BLaER1 treated with 17β-estradiol and CSF1 and Interleukin-3, amounts not matched to agents 10 nM and 100 nM (cell line): ENCODE measurements around the gene ANKRD65.
"Not testable (repeated sequence)": the region's sequence is repeated elsewhere in the genome, so short reads cannot be mapped to it uniquely, and the experiment has no call there.

Source experiments
- H3K27ac ChIP-seq, 11 experiments: shearing (Covaris generic); formaldehyde crosslinking; 2 replicates each; pipeline ENCODE4 v1.8.1; 2022
- H3K27me3 ChIP-seq, 11 experiments: shearing (Covaris generic); formaldehyde crosslinking; 2 replicates each; pipeline ENCODE4 v1.8.1; 2022
- H3K36me3 ChIP-seq, 11 experiments: shearing (Covaris generic); formaldehyde crosslinking; 2 replicates each; pipeline ENCODE4 v1.8.1; 2022
- H3K4me1 ChIP-seq, 10 experiments: shearing (Covaris generic); formaldehyde crosslinking; 2 replicates each; pipeline ENCODE4 v1.8.1; 2022
- H3K4me2 ChIP-seq, 11 experiments: shearing (Covaris generic); formaldehyde crosslinking; 2 replicates each; pipeline ENCODE4 v1.8.1; 2022
- H3K4me3 ChIP-seq, 10 experiments: shearing (Covaris generic); formaldehyde crosslinking; 2 replicates each; pipeline ENCODE4 v1.8.1; 2022
- H3K9ac ChIP-seq, 11 experiments: shearing (Covaris generic); formaldehyde crosslinking; 2 replicates each; pipeline ENCODE4 v1.8.1; 2022
- H3K9me3 ChIP-seq, 11 experiments: shearing (Covaris generic); formaldehyde crosslinking; replicated peaks in 1 of 11; 2 replicates each; pipeline ENCODE4 v1.8.1; 2022
- H4K20me1 ChIP-seq, 11 experiments: shearing (Covaris generic); formaldehyde crosslinking; 2 replicates each; pipeline ENCODE4 v1.8.1; 2022
- Cebpa-rat ChIP-seq, 11 experiments: shearing (Covaris generic); IDR thresholded peaks; 2 replicates each; pipeline ENCODE4 v1.8.1; 2022

ANKRD65 gene

DNA sequence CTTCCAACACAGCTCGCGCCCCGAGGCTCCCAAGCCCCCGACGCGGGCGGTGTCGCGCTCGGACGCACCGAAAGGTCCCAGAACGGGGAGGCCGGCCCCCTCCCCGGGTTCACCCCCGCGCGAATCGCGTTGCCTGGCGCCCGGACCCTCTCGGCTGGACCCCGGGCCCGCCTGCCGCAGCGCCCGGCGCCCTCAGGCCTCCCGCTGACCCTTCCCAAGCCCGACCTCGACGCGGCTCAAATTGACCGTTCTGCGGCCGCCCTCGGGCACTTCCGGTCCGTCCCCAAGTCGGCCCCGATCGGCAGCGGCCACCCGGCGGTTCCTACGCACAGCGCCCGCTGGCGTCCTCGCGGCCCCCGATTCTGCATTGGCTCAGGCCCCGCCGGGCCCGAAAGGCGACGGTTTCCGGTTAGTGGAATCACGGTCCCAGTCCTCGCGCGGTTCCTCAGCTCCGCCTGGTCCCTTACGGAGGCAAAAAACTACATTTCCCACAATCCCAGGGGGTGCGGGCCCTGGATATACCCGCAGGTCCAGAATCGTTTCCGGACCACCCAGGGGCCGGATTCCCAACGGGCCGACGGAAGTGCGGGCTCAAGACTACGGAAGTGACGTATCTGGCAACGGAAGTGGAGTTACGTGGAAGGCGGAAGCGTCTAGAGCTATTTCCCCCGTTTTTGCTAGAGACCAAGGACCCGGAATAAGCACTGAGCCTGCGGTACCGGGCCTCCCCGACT, 46.0 kb downstream of the ANKRD65 start, which contains the start of gene AURKAIP1:
AURKAIP1 (minus strand) TSS at position 279 of the 734 bp plus-strand sequence. CDS start 451 bp downstream, outside the sequence.
- H3K27ac ChIP-seq: peak within 1 kb of the TSS; percentile 89 to 98 (median 95)
- no peak for TF ChIP-seq Cebpa-rat (IDR thresholded peaks at IDR 0.05)
- H3K9ac ChIP-seq: peak within 1 kb of the TSS; percentile 91 to 99 (median 98)
- peaks cover 8 to 36% (median 22%) of the 10 kb centered on the region in 11 experiments for H3K36me3 ChIP-seq
- no peaks in the 10 kb centered on the region for H3K27me3 ChIP-seq
- peaks cover 4 to 46% (median 41%) of the 10 kb centered on the region in 11 experiments; a peak in 21 of 22 replicates for H4K20me1 ChIP-seq
- H3K9me3 ChIP-seq: no peaks in the 10 kb centered on the region
- peaks cover 46 to 53% (median 51%) of the 10 kb centered on the region in 10 experiments for H3K4me1 ChIP-seq
- H3K4me3 ChIP-seq: peak within 1 kb of the TSS; percentile 80 to 100 (median 96)
- H3K4me2 ChIP-seq: peak within 1 kb of the TSS; percentile 95 to 100 (median 100)

DNA sequence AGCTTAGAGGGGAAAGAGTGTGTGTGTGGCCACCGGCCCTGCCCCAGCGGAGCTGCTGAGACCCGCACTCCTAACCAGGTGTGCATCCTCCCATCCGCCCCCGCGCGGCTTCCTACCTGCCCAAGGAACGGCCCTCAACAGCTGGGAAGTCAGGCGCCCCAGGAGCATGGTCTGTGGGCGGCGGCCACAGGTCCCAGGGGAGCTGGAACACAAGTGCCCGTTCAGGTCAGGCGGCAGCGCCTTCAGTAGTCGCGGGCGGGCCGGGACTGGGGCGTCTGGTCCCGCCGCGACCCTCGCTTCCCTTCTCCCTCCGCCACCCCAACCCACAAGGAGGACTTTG, 46.5 kb downstream of the ANKRD65 start:
- Histone ChIP-seq H3K4me3 (peak overlapping the region; percentile 80 to 100 (median 96)), H3K4me1 (peaks cover 46 to 57% (median 56%) of the 10 kb centered on the region in 10 experiments), H3K4me2 (peak overlapping the region; percentile 95 to 100 (median 100)), H3K27ac (peak overlapping the region; percentile 89 to 98 (median 95)), H3K36me3 (peaks cover 8 to 34% (median 20%) of the 10 kb centered on the region in 11 experiments), H4K20me1 (peaks cover 4 to 45% (median 41%) of the 10 kb centered on the region in 11 experiments; a peak in 21 of 22 replicates), H3K27me3 (no peaks in the 10 kb centered on the region), H3K9me3 (no peaks in the 10 kb centered on the region), H3K9ac (peak overlapping the region; percentile 91 to 99 (median 98))
- TF ChIP-seq Cebpa-rat (IDR thresholded peaks at IDR 0.05): no peak

DNA sequence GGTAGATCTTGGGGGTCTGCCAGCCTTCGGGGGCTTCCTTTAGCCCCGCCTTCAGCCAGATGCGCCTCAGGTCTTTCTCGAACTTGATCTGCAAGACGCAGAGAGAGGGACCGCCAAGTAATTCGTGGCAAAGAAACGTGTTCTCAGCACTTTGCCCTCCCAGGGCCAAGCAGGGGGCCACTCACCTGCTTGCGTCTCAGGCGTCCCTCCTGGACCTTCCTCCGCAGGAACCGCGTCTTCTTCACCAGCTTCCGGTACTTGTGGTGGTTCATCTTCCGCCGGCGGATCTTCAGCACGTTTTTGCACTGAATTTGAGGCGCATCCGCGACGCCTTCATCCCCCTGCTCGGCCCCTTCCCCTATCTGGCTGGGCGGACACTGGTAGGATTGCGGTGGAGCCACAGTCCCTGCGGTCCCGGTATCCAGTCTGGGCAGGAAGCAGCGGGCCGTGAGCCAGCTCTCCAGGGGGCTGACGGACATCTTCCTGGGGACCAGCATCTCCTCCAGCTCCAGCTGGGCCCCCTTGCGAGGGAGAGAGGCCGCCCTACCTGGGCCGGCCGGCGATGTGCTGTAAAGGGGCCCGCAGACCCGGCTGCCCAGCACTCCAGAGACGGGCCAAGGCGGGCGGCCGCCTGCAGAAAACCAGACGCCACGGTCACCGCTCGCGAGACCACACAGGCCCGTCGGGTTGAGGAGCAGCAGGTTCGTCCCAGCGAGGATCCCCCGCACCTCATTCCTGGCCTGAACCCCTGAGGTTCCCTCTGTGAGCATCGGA, 47.1 kb downstream of the ANKRD65 start:
- Histone ChIP-seq H3K36me3 (peaks cover 8 to 34% (median 20%) of the 10 kb centered on the region in 11 experiments), H3K9ac (peak overlapping the region; percentile 91 to 99 (median 98)), H3K9me3 (no peaks in the 10 kb centered on the region), H3K27me3 (no peaks in the 10 kb centered on the region), H3K27ac (peak overlapping the region; percentile 89 to 98 (median 95)), H3K4me1 (peaks cover 46 to 62% (median 59%) of the 10 kb centered on the region in 10 experiments), H3K4me2 (peak overlapping the region; percentile 95 to 100 (median 100)), H4K20me1 (peaks cover 4 to 45% (median 41%) of the 10 kb centered on the region in 11 experiments; a peak in 21 of 22 replicates), H3K4me3 (peak overlapping the region; percentile 80 to 100 (median 96))
- TF ChIP-seq Cebpa-rat (IDR thresholded peaks at IDR 0.05): no peak

GRCh38 chr1:1373051-1373814, 47.8 kb downstream of the ANKRD65 start:
- Histone ChIP-seq H3K4me1 (peaks cover 46 to 62% (median 59%) of the 10 kb centered on the region in 10 experiments), H3K9ac (peak overlapping the region; percentile 91 to 99 (median 98)), H3K36me3 (peaks cover 8 to 34% (median 20%) of the 10 kb centered on the region in 11 experiments), H3K4me3 (peak overlapping the region; percentile 80 to 100 (median 96); a peak in 19 of 20 replicates), H3K4me2 (peak overlapping the region; percentile 95 to 100 (median 100)), H3K9me3 (no peaks in the 10 kb centered on the region), H3K27ac (peak overlapping the region in 6 of 11 experiments; percentile 80 to 97 (median 94); a peak in 9 of 22 replicates), H4K20me1 (peaks cover 4 to 45% (median 41%) of the 10 kb centered on the region in 11 experiments; a peak in 21 of 22 replicates), H3K27me3 (no peaks in the 10 kb centered on the region)
- no peak for TF ChIP-seq Cebpa-rat (IDR thresholded peaks at IDR 0.05)

DNA sequence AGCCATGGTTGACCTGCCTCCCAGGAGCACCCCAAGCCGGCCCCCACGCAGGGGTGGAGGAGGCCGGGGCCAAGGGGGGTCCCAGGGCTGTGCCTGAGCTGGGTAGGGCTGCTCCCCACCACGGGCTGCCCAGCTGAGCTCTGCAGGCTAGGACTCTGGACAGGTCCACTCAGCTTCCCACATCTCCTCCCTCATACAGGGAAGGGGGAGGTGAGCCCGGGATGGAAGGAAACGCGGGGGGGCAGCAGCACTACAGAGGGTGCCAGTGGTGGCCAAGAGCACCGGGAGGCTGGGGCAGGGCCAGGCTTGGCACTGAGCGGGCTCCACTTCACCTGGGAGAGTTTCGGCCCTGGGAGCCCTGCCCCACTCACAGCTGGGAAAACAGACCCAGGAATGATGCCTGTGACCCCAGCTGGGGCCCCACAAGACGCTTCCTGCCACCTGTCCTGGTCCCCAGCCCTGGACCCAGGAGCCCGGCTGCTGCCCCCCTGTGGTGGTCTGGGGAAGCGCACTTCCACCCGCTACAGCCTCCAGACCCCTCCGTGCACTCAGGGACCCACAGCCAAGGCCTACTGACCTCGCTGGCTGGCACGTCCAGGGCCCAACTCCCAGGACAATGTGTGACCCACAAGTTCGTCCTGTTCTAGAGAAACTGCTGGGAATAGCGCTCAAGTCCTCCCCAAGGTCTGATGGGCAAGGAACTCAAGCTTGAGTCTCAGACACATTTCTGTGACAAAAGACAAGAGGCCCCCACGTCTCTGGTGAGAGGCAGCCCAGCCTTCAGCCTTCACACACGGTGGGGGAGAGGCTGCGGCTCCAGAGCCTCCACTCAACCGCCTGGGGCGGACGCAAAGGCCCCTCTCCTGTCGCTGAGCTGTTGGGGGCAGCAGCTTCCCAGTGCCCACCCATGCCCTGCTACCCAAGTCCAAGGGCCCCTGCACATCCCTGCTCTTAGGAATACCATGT, 49.0 kb downstream of the ANKRD65 start:
- peak overlapping the region in 10 of 11 experiments; percentile 40 to 97 (median 77); a peak in 19 of 22 replicates for H3K27ac ChIP-seq
- H3K36me3 ChIP-seq: peaks cover 8 to 31% (median 20%) of the 10 kb centered on the region in 11 experiments
- peak overlapping the region; percentile 95 to 100 (median 100) for H3K4me2 ChIP-seq
- H3K27me3 ChIP-seq: no peaks in the 10 kb centered on the region
- H3K9ac ChIP-seq: peak overlapping the region; percentile 53 to 99 (median 97); a peak in 21 of 22 replicates
- H3K9me3 ChIP-seq: peaks cover 0 to 9% (median 5%) of the 10 kb centered on the region in 11 experiments; a peak in 17 of 22 replicates
- H4K20me1 ChIP-seq: peaks cover 4 to 45% (median 41%) of the 10 kb centered on the region in 11 experiments; a peak in 21 of 22 replicates
- H3K4me3 ChIP-seq: peak overlapping the region in 9 of 10 experiments; percentile 33 to 84 (median 49); a peak in 16 of 20 replicates
- peaks cover 46 to 62% (median 59%) of the 10 kb centered on the region in 10 experiments for H3K4me1 ChIP-seq
- TF ChIP-seq Cebpa-rat (IDR thresholded peaks at IDR 0.05): no peak

DNA sequence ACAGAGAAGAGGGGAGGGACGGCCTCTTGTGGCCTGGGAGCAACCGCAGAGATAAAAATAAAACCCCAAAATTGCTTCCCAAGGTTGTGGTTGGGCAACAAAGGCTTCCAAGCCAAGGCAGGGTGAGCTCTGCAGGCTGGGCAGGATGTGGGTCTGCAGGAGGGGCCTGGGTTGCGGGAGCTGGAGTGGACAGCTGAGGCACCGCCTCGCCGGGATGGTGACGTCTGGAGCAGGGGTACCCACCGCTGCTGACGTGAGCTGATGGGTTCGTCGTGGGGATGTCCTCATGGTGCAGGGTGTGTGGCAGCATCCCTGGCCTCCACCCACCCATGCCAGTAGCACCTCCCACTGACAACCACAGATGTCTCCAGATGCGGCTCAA, 49.7 kb downstream of the ANKRD65 start:
- Histone ChIP-seq H3K4me1 (peaks cover 45 to 62% (median 59%) of the 10 kb centered on the region in 10 experiments), H3K4me2 (peak overlapping the region; percentile 95 to 100 (median 100)), H3K36me3 (peaks cover 8 to 26% (median 19%) of the 10 kb centered on the region in 11 experiments), H3K9ac (peak overlapping the region; percentile 53 to 99 (median 97); a peak in 21 of 22 replicates), H4K20me1 (peaks cover 4 to 45% (median 41%) of the 10 kb centered on the region in 11 experiments; a peak in 21 of 22 replicates), H3K27ac (peak overlapping the region in 9 of 11 experiments; percentile 61 to 97 (median 77); a peak in 18 of 22 replicates), H3K9me3 (peaks cover 5 to 16% (median 12%) of the 10 kb centered on the region in 11 experiments; a peak in 20 of 22 replicates), H3K4me3 (peak overlapping the region in 9 of 10 experiments; percentile 33 to 84 (median 49); a peak in 15 of 20 replicates), H3K27me3 (no peaks in the 10 kb centered on the region)
- peak in 8 of 11 experiments; percentile 26 to 85 (median 64); a peak in 10 of 22 replicates for TF ChIP-seq Cebpa-rat (IDR thresholded peaks at IDR 0.05)

GRCh38 chr1:1370771-1371300, 50.2 kb downstream of the ANKRD65 start:
- H3K4me1 ChIP-seq: peaks cover 40 to 57% (median 53%) of the 10 kb centered on the region in 10 experiments
- H3K27ac ChIP-seq: peak overlapping the region in 9 of 11 experiments; percentile 35 to 97 (median 72); a peak in 17 of 22 replicates
- peak overlapping the region; percentile 95 to 100 (median 100) for H3K4me2 ChIP-seq
- no peak for TF ChIP-seq Cebpa-rat (IDR thresholded peaks at IDR 0.05)
- peaks cover 9 to 21% (median 17%) of the 10 kb centered on the region in 11 experiments; a peak in 20 of 22 replicates for H3K9me3 ChIP-seq
- peak overlapping the region in 7 of 10 experiments; percentile 27 to 84 (median 49); a peak in 7 of 20 replicates for H3K4me3 ChIP-seq
- H3K36me3 ChIP-seq: peaks cover 7 to 21% (median 15%) of the 10 kb centered on the region in 11 experiments
- H3K9ac ChIP-seq: peak overlapping the region; percentile 41 to 99 (median 97); a peak in 19 of 22 replicates
- H3K27me3 ChIP-seq: no peaks in the 10 kb centered on the region
- peaks cover 4 to 45% (median 41%) of the 10 kb centered on the region in 11 experiments; a peak in 21 of 22 replicates for H4K20me1 ChIP-seq

DNA sequence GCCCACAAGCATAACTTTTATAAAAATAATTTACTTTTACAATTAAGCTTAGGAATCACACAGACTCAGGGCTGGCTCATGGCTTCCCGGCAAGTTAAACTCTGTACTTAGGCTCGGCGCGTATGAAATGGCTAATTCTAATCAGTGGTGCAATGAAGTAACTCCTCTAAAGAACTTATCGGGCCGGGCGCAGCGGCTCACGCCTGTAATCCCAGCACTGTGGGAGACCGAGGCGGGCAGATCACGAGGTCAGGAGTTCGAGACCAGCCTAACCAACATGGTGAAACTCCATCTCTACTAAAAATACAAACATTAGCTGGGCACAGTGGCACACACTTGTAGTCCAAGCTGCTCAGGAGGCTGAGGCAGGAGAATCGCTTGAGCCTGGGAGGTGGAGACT, 51.0 kb downstream of the ANKRD65 start:
- Histone ChIP-seq H4K20me1 (peaks cover 4 to 45% (median 41%) of the 10 kb centered on the region in 11 experiments; a peak in 21 of 22 replicates), H3K4me1 (peaks cover 39 to 54% (median 52%) of the 10 kb centered on the region in 10 experiments), H3K9ac (peak overlapping the region in 9 of 11 experiments; percentile 57 to 99 (median 97); a peak in 12 of 22 replicates), H3K27ac (peak overlapping the region in 8 of 11 experiments; percentile 59 to 97 (median 76); a peak in 12 of 22 replicates), H3K9me3 (peaks cover 10 to 26% (median 21%) of the 10 kb centered on the region in 11 experiments; a peak in 20 of 22 replicates), H3K4me2 (peak overlapping the region in 10 of 11 experiments; percentile 95 to 100 (median 100); a peak in 20 of 22 replicates), H3K36me3 (peaks cover 7 to 21% (median 15%) of the 10 kb centered on the region in 11 experiments)
- H3K27me3 ChIP-seq, H3K4me3 ChIP-seq: not testable (repeated sequence)
